ENCODE measurements around the gene OTULINL.

The OTULINL gene

GRCh38 chr5:14630671-14631070 lies 49.1 kb downstream of the OTULINL start:
- no peak for DNase-seq
- H3K4me3 ChIP-seq (ENCODE audit: low read depth, low read length): no peak overlapping the region
- H3K4me1 ChIP-seq (ENCODE audit: control insufficient read depth in 1 of 2, insufficient read depth in 2 of 2, low read length in 2 of 2): no peaks in the 10 kb centered on the region
- no peak overlapping the region for H2BK5ac ChIP-seq (ENCODE audit: low read depth, low read length, poor library complexity)
- no peak overlapping the region for H4K12ac ChIP-seq (ENCODE audit: low read depth, low read length)
- no peak overlapping the region for H2BK120ac ChIP-seq (ENCODE audit: insufficient read depth, low read length, poor library complexity)
- H3K36me3 ChIP-seq (ENCODE audit: control insufficient read depth in 1 of 2, insufficient read depth in 2 of 2, low read length in 2 of 2): no peaks in the 10 kb centered on the region
- H4K8ac ChIP-seq (ENCODE audit: low read depth, low read length): no peak overlapping the region
- H4K91ac ChIP-seq (ENCODE audit: low read depth, low read length): no peak overlapping the region
- H3K9me3 ChIP-seq (ENCODE audit: insufficient read depth, low read depth, low read length): peaks cover 2% of the 10 kb centered on the region
- H3K79me2 ChIP-seq (ENCODE audit: control insufficient read depth, insufficient read depth, low read length, poor library complexity): no peaks in the 10 kb centered on the region
- no peak overlapping the region for H3K14ac ChIP-seq (ENCODE audit: low read length)
- no peak overlapping the region for H3K4ac ChIP-seq (ENCODE audit: low read depth, low read length)
- no peaks in the 10 kb centered on the region for H3K79me1 ChIP-seq (ENCODE audit: low read length)
- H3K18ac ChIP-seq (ENCODE audit: low read length): no peak overlapping the region
- H3K4me2 ChIP-seq (ENCODE audit: low read length): no peak overlapping the region
- no peaks in the 10 kb centered on the region for H3K27me3 ChIP-seq (ENCODE audit: insufficient read depth, low read length)
- no peak overlapping the region for H2BK12ac ChIP-seq (ENCODE audit: low read length)
- no peak overlapping the region for H3K27ac ChIP-seq (ENCODE audit: low read depth, low read length)
- H2AK5ac ChIP-seq (ENCODE audit: low read length): no peak overlapping the region
- no peak overlapping the region for H3K23ac ChIP-seq (ENCODE audit: low read length)
- no peak overlapping the region for H3K9ac ChIP-seq (ENCODE audit: low read length)
- H2AFZ ChIP-seq (ENCODE audit: insufficient read depth, low read length, poor library complexity): no peak overlapping the region
- no CpG with 5 or more reads among the region's 2 CpGs for WGBS (ENCODE audit: extremely low coverage, insufficient coverage, insufficient read length)

GRCh38 chr5:14635656-14636055 lies 54.1 kb downstream of the OTULINL start:
- H4K91ac ChIP-seq (ENCODE audit: low read depth, low read length): no peak overlapping the region
- no peak overlapping the region for H3K23ac ChIP-seq (ENCODE audit: low read length)
- H3K4me1 ChIP-seq (ENCODE audit: control insufficient read depth in 1 of 2, insufficient read depth in 2 of 2, low read length in 2 of 2): no peaks in the 10 kb centered on the region
- no peak overlapping the region for H3K4me3 ChIP-seq (ENCODE audit: low read depth, low read length)
- no CpG with 5 or more reads among the region's 2 CpGs for WGBS (ENCODE audit: extremely low coverage, insufficient coverage, insufficient read length)
- no peak overlapping the region for H3K9ac ChIP-seq (ENCODE audit: low read length)
- H2BK120ac ChIP-seq (ENCODE audit: insufficient read depth, low read length, poor library complexity): no peak overlapping the region
- no peaks in the 10 kb centered on the region for H3K79me2 ChIP-seq (ENCODE audit: control insufficient read depth, insufficient read depth, low read length, poor library complexity)
- H2BK5ac ChIP-seq (ENCODE audit: low read depth, low read length, poor library complexity): no peak overlapping the region
- no peak overlapping the region for H3K18ac ChIP-seq (ENCODE audit: low read length)
- no peaks in the 10 kb centered on the region for H3K36me3 ChIP-seq (ENCODE audit: control insufficient read depth in 1 of 2, insufficient read depth in 2 of 2, low read length in 2 of 2)
- DNase-seq: no peak
- no peaks in the 10 kb centered on the region for H3K79me1 ChIP-seq (ENCODE audit: low read length)
- H4K12ac ChIP-seq (ENCODE audit: low read depth, low read length): no peak overlapping the region
- H2AFZ ChIP-seq (ENCODE audit: insufficient read depth, low read length, poor library complexity): no peak overlapping the region
- no peak overlapping the region for H2AK5ac ChIP-seq (ENCODE audit: low read length)
- H3K14ac ChIP-seq (ENCODE audit: low read length): no peak overlapping the region
- no peak overlapping the region for H2BK12ac ChIP-seq (ENCODE audit: low read length)
- H3K4me2 ChIP-seq (ENCODE audit: low read length): no peak overlapping the region
- H3K27me3 ChIP-seq (ENCODE audit: insufficient read depth, low read length): no peaks in the 10 kb centered on the region
- no peak overlapping the region for H3K4ac ChIP-seq (ENCODE audit: low read depth, low read length)
- no peak overlapping the region for H3K27ac ChIP-seq (ENCODE audit: low read depth, low read length)
- H3K9me3 ChIP-seq (ENCODE audit: insufficient read depth, low read depth, low read length): peaks cover 2% of the 10 kb centered on the region
- no peak overlapping the region for H4K8ac ChIP-seq (ENCODE audit: low read depth, low read length)

- H2BK120ac ChIP-seq (ENCODE audit: insufficient read depth, low read length, poor library complexity): no peak overlapping the region
- H4K12ac ChIP-seq (ENCODE audit: low read depth, low read length): no peak overlapping the region
- DNase-seq: no peak
- no peak overlapping the region for H4K8ac ChIP-seq (ENCODE audit: low read depth, low read length)
- no peak overlapping the region for H2AFZ ChIP-seq (ENCODE audit: insufficient read depth, low read length, poor library complexity)
- no peak overlapping the region for H3K4ac ChIP-seq (ENCODE audit: low read depth, low read length)
- no peaks in the 10 kb centered on the region for H3K4me1 ChIP-seq (ENCODE audit: control insufficient read depth in 1 of 2, insufficient read depth in 2 of 2, low read length in 2 of 2)
- no peak overlapping the region for H3K23ac ChIP-seq (ENCODE audit: low read length)
- no peaks in the 10 kb centered on the region for H3K36me3 ChIP-seq (ENCODE audit: control insufficient read depth in 1 of 2, insufficient read depth in 2 of 2, low read length in 2 of 2)
- no peak overlapping the region for H2BK12ac ChIP-seq (ENCODE audit: low read length)
- no peak overlapping the region for H3K9ac ChIP-seq (ENCODE audit: low read length)
- no peak overlapping the region for H3K4me3 ChIP-seq (ENCODE audit: low read depth, low read length)
- H2BK5ac ChIP-seq (ENCODE audit: low read depth, low read length, poor library complexity): no peak overlapping the region
- H3K9me3 ChIP-seq (ENCODE audit: insufficient read depth, low read depth, low read length): no peaks in the 10 kb centered on the region
- H3K18ac ChIP-seq (ENCODE audit: low read length): no peak overlapping the region
- no peak overlapping the region for H4K91ac ChIP-seq (ENCODE audit: low read depth, low read length)
- H3K79me1 ChIP-seq (ENCODE audit: low read length): no peaks in the 10 kb centered on the region
- no peak overlapping the region for H3K4me2 ChIP-seq (ENCODE audit: low read length)
- H3K14ac ChIP-seq (ENCODE audit: low read length): no peak overlapping the region
- no peaks in the 10 kb centered on the region for H3K79me2 ChIP-seq (ENCODE audit: control insufficient read depth, insufficient read depth, low read length, poor library complexity)
- H3K27me3 ChIP-seq (ENCODE audit: insufficient read depth, low read length): no peaks in the 10 kb centered on the region
- no peak overlapping the region for H2AK5ac ChIP-seq (ENCODE audit: low read length)
- WGBS (ENCODE audit: extremely low coverage, insufficient coverage, insufficient read length): no CpG with 5 or more reads among the region's 10 CpGs
- H3K27ac ChIP-seq (ENCODE audit: low read depth, low read length): no peak overlapping the region
Observed at GRCh38 chr5:14640765-14641164, 59.2 kb downstream of the OTULINL start.

GRCh38 chr5:14644623-14645237 lies 63.1 kb downstream of the OTULINL start:
- Histone ChIP-seq H3K9me3 (ENCODE audit: insufficient read depth, low read depth, low read length) (peaks cover 2% of the 10 kb centered on the region), H3K9ac (ENCODE audit: low read length) (no peak overlapping the region), H3K79me2 (ENCODE audit: control insufficient read depth, insufficient read depth, low read length, poor library complexity) (no peaks in the 10 kb centered on the region), H2BK5ac (ENCODE audit: low read depth, low read length, poor library complexity) (no peak overlapping the region), H3K23ac (ENCODE audit: low read length) (no peak overlapping the region), H3K4me1 (ENCODE audit: control insufficient read depth in 1 of 2, insufficient read depth in 2 of 2, low read length in 2 of 2) (no peaks in the 10 kb centered on the region), H3K27ac (ENCODE audit: low read depth, low read length) (no peak overlapping the region), H2AK5ac (ENCODE audit: low read length) (no peak overlapping the region), H4K91ac (ENCODE audit: low read depth, low read length) (no peak overlapping the region), H3K4ac (ENCODE audit: low read depth, low read length) (no peak overlapping the region), H3K79me1 (ENCODE audit: low read length) (no peaks in the 10 kb centered on the region), H2BK12ac (ENCODE audit: low read length) (no peak overlapping the region), H3K4me2 (ENCODE audit: low read length) (no peak overlapping the region), H3K4me3 (ENCODE audit: low read depth, low read length) (no peak overlapping the region), H3K36me3 (ENCODE audit: control insufficient read depth in 1 of 2, insufficient read depth in 2 of 2, low read length in 2 of 2) (no peaks in the 10 kb centered on the region), H4K8ac (ENCODE audit: low read depth, low read length) (no peak overlapping the region), H2BK120ac (ENCODE audit: insufficient read depth, low read length, poor library complexity) (no peak overlapping the region), H3K14ac (ENCODE audit: low read length) (no peak overlapping the region), H3K27me3 (ENCODE audit: insufficient read depth, low read length) (no peaks in the 10 kb centered on the region), H4K12ac (ENCODE audit: low read depth, low read length) (no peak overlapping the region), H3K18ac (ENCODE audit: low read length) (no peak overlapping the region), H2AFZ (ENCODE audit: insufficient read depth, low read length, poor library complexity) (no peak overlapping the region)
- DNase-seq: no peak
- no CpG with 5 or more reads among the region's 1 CpG for WGBS (ENCODE audit: extremely low coverage, insufficient coverage, insufficient read length)

Data from trophoblast cell (in vitro differentiated cells and primary cell).